GM18907 (cell line): ENCODE measurements around the gene ZRSR2.
A peak's percentile ranks its signal among the peaks of the same experiment; 100 is the strongest.
"Not testable (repeated sequence)": the region's sequence is repeated elsewhere in the genome, so short reads cannot be mapped to it uniquely, and the experiment has no call there.

Experiments used
- ATAC-seq: cut with Tn5 transposase; IDR thresholded peaks from one replicate; pipeline ENCODE4 v1.9.1; 2021; ENCODE audit warnings: mild to moderate bottlenecking, moderate library complexity; ENCODE audit not compliant: unreplicated experiment

The ZRSR2 gene

GRCh38 chrX:15797707-15798106 lies 7.4 kb downstream of the ZRSR2 start:
- ATAC-seq: no peak

- ATAC-seq: no peak
Measured at GRCh38 chrX:15804563-15804962, 14.3 kb downstream of the ZRSR2 start.

- no peak for ATAC-seq
Measured at GRCh38 chrX:15808254-15808653, 18.0 kb downstream of the ZRSR2 start.

GRCh38 chrX:15812192-15812938 lies 22.1 kb downstream of the ZRSR2 start:
- no peak for ATAC-seq

- no peak for ATAC-seq
Measured at GRCh38 chrX:15813416-15813815, 23.1 kb downstream of the ZRSR2 start.

- ATAC-seq: no peak
Measured at GRCh38 chrX:15814771-15815365, 24.6 kb downstream of the ZRSR2 start.

GRCh38 chrX:15815779-15816437 lies 25.6 kb downstream of the ZRSR2 start:
- peak; percentile 89 for ATAC-seq

GRCh38 chrX:15816438-15816809 lies 26.1 kb downstream of the ZRSR2 start:
- no peak for ATAC-seq

- ATAC-seq: no peak
Measured at GRCh38 chrX:15816886-15817285, 26.6 kb downstream of the ZRSR2 start.

- no peak for ATAC-seq
Measured at GRCh38 chrX:15820106-15821073, 30.1 kb downstream of the ZRSR2 start.

- ATAC-seq: no peak
Measured at GRCh38 chrX:15822922-15823321, 32.6 kb downstream of the ZRSR2 start.

GRCh38 chrX:15825936-15826335 lies 35.7 kb downstream of the ZRSR2 start:
- ATAC-seq: no peak

GRCh38 chrX:15829217-15829616 lies 38.9 kb downstream of the ZRSR2 start:
- ATAC-seq: no peak

- not testable (repeated sequence) for ATAC-seq
Measured at GRCh38 chrX:15831347-15831746, 41.1 kb downstream of the ZRSR2 start.

- ATAC-seq: no peak
Measured at GRCh38 chrX:15834053-15834452, 43.8 kb downstream of the ZRSR2 start.

GRCh38 chrX:15834827-15835595 lies 44.7 kb downstream of the ZRSR2 start:
- no peak for ATAC-seq

GRCh38 chrX:15838017-15838416 lies 47.7 kb downstream of the ZRSR2 start:
- no peak for ATAC-seq

GRCh38 chrX:15841853-15842516 lies 51.7 kb downstream of the ZRSR2 start:
- no peak for ATAC-seq

- no peak for ATAC-seq
Measured at GRCh38 chrX:15843960-15844359, 53.7 kb downstream of the ZRSR2 start.

- ATAC-seq: no peak
Measured at GRCh38 chrX:15848576-15848975, 58.3 kb downstream of the ZRSR2 start.
